TTC549 (cell line): Measurements from ENCODE around the gene HYAL3.

ENCODE experiments used
- FAIRE-seq: peaks from 2 replicates; lab custom pipeline; 2012; peaks lifted over from hg19 to GRCh38; lab: Jason Lieb, UNC

The HYAL3 gene

DNA sequence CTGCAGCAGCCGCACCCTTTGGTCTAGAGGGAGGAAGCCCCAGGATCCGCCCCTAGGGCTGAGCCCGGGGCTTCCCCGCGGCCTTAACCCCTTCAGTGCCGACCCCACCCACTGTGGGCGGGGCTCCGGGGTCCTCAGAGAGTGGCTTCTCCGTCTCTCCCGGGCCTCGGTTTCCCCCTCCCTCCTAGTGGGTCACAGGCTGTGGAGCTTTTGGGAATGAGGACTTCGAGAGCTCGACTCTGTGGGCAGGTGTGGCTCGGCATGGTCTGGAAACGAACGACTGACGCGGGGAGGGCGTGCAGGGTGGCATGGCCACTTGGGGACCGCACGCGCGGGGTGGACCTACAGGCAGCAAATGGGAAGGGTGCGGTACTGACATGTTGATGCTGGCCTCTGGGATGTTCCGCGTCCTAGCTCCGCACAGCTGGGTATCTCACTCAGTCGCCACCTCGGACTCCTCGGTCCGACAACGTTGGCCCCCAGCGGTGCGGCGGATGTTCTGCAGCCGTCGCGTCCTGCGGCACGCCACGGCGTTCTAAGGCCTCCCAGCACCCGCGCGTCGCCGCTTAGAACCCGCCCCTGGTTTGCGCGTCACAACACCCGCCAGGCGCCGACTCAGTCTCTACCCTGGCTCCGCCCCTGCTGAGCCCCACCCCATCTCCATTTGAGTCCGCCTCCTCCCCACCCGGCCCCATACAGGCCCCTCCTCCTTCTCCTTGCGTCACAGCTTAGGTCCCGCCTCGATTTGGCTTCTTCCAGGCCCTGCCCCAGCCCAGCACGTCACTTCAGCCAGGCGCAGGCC, at the start of gene HYAL3, which contains the start of gene NAA80:
HYAL3 (minus strand) TSS at position 570 of the 802 bp plus-strand sequence. CDS start 3,803 bp downstream, outside the sequence.
NAA80 (minus strand) TSS at position 570 of the 802 bp plus-strand sequence. CDS start 1,942 bp downstream, outside the sequence.
- peak; percentile 93 for FAIRE-seq

DNA sequence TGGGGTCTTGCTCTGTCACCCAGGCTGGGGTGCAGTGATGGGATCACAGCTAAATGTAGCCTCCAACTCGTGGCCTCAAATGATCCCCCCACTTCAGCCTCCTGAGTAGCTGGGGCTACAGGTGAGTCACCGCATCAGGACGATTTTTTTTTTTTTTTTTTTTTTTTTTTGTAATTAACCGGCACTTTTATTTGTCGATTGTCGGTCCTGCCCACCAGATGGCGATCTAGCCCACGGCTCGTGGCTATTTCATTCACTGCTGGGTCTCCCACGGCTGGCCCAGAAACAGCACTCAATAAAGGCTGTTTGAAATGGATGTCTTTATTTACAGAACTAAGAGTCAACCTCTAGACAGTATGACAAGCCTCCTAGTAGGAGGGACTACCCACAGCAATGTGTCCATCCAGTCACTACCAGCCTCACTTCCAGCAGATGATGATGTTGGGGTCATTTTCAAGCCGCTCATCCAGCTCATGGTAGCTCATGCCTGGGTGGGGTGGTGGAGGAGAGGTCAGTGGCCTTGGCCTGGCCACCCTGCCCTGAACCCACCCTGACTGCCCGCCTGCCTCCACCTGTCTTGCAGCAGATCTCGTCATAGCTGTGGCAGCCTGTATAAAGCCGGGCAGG, 48.1 kb upstream of the HYAL3 start:
- FAIRE-seq, result peak; percentile 53

DNA sequence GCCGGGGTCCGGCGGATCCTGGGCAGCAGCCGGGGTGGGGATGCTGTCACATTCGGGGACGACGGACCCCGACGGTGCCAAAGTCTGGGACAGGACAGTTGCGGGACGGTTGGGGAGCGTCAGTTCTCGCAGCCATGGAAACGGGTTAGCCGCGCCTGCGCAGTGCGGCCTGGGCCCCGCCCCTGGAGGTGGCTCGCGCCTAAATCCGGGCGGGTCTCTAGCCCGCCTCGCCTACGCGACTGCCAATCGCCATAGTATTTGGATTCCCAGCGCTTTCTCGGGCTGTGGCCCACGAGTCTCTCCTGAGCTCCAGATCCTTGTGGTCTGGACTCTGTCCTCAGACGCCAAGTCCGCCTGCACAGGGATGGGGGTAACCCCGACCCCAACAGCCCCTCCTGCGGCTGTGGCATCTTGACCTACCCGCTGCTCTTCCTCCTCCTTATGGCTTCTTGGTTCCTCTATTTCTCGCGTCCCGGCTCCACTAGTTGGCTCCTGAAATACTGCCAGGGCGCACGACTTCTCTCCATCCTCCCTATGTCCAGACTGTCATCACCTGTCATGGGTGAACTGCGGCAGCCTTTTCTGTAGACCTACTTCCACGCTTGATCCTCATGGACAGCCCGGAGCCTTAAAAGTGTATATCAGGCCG, 46.5 kb upstream of the HYAL3 start, which contains the start of gene ZMYND10:
ZMYND10 (minus strand) TSS at position 147 of the 649 bp plus-strand sequence. CDS start 153 bp downstream, outside the sequence.
- no peak for FAIRE-seq

- no peak for FAIRE-seq
Measured at GRCh38 chr3:50345008-50345407, 45.8 kb upstream of the HYAL3 start.

GRCh38 chr3:50342813-50343633, 43.8 kb upstream of the HYAL3 start:
- FAIRE-seq, result no peak

GRCh38 chr3:50341996-50342650, 42.9 kb upstream of the HYAL3 start:
- no peak for FAIRE-seq

- FAIRE-seq, result no peak
Measured at GRCh38 chr3:50341537-50341936, 42.3 kb upstream of the HYAL3 start.

- FAIRE-seq, result no peak
Measured at GRCh38 chr3:50340448-50341329, 41.5 kb upstream of the HYAL3 start, which contains the start of gene RASSF1. TSS of gene RASSF1 (minus strand) at chr3:50340836. CDS start at chr3:50340805, 31 bp downstream.

- no peak for FAIRE-seq
Measured at GRCh38 chr3:50340147-50340447, 40.9 kb upstream of the HYAL3 start.

- FAIRE-seq, result no peak
Measured at GRCh38 chr3:50339485-50340146, 40.4 kb upstream of the HYAL3 start.

- no peak for FAIRE-seq
Measured at GRCh38 chr3:50338965-50339364, 39.8 kb upstream of the HYAL3 start.

GRCh38 chr3:50337175-50337861, 38.1 kb upstream of the HYAL3 start:
- peak; percentile 91 for FAIRE-seq

DNA sequence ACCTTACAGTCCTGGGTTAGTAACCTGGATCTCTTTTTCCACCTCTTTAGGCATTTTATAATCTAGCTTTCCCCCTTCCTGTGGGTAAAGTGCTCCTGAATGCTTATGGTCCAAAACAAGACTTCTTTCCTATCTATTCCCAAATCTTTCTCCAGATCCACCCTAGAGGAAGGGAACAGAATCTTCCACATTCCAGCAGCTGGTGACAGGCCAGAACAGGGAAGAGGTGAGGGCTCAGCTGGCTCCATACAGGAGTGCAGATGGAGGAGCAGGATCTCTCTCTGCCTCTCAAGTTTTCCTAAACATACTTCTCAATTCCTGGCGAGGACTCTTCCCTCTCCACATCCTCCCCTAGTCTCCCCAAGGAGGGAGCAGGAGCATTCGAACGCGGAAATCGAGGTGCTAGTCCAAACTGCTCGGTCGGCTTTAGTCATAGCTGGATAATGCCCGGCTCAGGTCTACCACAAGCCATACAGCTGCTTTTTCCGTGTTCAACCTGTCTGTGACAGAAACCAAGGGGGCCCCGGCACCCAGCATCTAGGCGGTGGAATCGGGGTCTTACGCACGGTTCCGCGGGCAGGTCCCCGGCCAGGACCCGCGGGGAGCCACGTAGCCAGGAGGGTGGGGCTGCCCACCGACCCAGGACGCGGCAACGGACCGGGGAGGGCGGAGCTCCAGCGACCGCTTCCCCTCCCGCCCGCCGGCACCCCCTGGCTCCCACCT, 37.4 kb upstream of the HYAL3 start:
- FAIRE-seq, result no peak

DNA sequence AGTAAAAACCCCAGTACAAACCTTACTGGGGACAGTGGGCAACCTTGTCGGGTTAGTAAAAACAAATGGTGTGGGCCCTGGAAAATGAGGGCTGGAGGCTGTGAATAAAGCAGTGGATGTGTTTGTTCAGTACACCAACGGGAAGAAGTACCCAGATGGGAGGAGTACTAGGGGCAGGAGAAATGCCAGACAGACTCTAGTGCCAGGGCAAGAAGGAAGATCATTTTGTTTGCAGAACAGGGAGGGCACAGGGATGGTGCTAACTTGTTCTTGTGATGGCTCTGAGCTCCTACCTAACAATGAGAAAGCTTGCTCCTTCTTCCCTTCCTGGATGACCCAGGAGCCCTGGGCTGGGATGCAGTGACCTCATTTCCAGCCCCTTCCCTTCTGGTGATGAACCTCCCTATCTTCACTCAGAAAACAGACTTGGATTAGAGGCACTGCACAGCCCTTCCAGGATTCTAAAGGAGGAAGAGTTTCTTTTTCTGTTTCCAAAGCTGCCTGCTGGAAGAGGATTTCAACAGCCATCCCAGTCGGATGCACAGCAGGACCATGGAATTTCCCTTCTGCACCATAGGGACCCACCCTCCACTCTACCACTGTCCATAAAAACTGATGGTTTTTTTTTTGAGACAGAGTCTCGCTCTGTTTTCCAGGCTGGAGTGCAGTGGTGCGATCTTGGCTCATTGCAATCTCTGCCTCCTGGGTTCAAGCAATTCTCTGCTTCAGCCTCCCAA, 35.3 kb upstream of the HYAL3 start:
- FAIRE-seq, result no peak

- FAIRE-seq, result no peak
Measured at GRCh38 chr3:50333744-50334328, 34.6 kb upstream of the HYAL3 start.

DNA sequence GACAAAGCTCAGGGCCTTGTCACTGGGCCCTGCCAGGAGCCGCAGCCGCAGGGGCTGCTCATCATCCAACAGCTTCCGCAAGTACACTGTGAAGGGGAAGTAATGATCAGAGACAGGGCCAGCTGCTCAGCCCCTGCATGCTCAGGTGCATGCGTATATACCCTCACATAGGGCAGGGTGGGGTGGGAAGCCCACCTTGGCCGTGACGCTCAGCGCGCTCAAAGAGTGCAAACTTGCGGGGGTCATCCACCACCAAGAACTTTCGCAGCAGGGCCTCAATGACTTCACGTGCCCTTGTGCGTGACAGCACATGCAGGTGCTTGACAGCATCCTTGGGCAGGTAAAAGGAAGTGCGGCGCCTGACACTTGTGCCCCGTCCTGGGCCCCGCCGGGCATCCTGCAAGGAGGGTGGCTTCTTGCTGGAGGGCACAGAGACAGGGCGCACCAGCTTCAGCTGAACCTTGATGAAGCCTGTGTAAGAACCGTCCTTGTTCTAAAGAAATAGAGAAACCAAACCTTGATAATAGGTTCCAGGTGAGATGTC, 32.2 kb upstream of the HYAL3 start:
- no peak for FAIRE-seq

GRCh38 chr3:50330330-50330729, 31.1 kb upstream of the HYAL3 start:
- no peak for FAIRE-seq
